GM19324 (cell line): ENCODE data around the gene NASP.

Source experiments
- ATAC-seq: cut with Tn5 transposase; IDR thresholded peaks from one replicate; pipeline ENCODE4 v1.9.1; 2021; ENCODE audit warnings: mild to moderate bottlenecking, moderate library complexity; ENCODE audit not compliant: unreplicated experiment, low FRiP score

NASP gene

DNA sequence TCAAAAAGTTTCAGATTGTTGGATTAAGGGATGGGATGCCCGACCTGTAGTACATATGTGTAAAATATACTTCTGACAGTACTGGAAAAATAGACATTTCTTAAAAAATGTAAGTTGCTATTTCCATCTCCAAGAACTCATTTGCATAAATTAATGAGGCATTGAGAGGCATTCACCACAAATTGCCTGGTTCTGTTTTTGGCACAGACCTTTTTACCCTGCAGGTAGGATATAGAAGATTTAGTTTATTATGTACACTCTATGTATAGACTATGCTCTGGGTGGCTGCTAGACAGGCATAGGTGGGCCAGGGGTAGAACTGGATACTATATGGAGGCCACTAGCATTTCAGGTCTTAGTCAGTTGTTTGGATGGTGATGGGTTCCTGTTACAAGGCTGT lies 32.0 kb downstream of the NASP start:
- no peak for ATAC-seq

DNA sequence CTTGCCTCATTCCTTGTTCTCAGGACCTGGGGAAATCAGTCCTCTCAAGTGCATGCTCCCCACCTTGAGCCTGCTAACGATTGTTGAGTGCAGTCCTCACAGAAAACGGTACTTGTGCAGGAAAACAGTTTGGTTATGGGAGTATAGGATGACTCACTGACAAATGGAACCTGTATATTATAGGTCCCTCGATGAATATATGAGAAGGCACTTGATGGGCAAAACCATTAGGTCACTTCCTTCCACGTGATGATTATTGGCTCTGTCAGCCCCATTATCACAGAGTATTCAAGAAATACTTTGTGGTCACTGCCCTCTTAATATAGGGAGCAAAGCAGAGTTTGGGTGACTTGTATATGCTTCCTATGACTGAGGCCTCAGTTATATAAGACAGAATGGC lies 33.8 kb downstream of the NASP start:
- ATAC-seq: no peak

DNA sequence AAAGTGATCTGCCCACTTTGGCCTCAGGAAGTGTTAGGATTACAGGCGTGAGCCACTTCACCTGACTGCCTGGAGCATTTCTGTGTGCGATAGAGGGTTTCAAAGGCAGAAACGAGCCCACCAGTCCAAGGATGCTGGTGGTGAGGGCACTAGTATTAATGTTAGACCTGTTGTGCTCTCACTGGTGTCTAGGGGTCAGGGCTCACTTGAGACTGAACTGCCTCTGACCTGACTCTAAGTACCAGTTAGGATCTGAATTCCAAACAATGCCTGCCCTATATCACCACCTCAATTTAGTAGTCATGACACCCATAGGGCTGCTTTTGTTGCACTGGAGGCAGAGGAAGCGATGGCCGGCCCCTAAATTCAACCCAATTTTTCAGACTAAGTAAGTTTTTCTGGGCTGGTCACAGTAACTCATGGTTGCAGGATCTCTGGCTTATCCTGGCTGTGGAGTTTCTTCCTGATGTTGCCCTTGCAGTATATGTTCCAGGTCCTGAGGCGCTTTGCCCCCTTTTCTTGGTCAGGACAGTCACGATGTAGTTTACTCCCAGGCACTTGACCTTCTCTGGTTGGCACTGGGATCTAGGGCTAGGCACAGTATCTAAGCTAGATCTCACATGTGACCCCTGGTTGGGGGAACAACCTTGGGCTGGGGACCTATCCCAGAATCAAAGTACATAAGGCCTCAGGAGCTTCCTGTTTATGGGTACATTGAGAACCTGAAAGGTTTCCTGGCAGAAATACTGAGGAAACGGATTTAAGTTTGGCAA lies 35.5 kb downstream of the NASP start:
- no peak for ATAC-seq

DNA sequence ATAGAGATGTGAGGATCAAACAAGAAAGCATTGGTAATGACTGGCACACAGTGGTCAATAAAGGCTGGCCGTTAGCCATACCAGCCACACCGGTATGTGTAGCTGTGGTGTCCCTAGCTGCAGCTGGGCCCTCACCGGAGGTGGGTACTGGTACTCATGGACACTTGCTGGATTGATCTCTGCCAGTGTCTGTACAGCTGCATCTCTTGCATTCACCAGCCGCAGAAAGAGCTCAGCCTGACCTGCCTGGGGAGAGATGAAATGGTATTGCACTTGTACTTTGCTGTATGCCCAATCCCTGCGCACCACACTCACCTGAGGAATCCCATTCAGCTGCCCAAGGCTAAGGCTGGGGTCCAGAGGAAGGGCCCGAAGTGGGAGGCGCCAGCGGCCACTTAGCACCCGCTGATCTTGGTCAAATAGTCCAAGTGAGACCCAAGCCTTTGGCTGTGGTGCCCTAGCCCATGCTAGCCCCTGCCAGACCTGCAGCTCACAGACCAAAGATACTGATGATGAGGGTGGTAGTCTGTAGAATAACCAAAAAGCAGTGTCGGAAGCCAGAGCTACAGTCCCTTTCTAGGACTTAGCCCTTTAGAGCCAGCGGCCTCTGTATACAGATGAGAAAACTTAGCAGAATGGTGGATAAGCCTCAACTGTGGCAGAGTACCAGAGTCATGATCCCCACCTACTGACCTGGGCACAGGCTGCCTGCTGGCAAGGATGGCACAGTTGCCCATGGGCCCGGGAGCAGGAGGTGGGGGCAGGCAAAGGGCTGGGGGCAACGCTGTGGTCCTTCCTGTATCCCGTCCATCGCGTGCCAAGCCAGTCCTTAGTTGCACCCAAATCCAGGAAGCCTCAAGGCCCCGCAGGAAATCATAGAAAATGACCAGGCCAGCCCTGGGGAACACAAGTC lies 37.0 kb downstream of the NASP start:
- no peak for ATAC-seq

DNA sequence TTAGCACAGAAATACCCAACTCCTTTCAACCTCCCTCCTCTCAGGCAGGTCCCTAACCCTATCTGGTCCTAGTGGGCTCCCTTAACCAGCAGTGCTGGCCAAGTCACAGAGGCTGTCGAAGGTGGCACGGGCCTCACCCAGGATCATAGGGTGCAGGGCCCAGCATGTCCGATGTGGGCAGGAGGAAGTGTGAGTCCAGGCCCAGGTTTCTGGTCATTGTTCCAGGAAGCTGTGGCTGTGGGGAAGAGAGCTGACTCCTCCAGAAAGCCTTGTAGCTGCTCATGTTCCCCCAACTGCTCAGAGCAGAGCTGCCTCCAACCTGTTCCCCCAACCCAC lies 37.6 kb downstream of the NASP start:
- no peak for ATAC-seq

DNA sequence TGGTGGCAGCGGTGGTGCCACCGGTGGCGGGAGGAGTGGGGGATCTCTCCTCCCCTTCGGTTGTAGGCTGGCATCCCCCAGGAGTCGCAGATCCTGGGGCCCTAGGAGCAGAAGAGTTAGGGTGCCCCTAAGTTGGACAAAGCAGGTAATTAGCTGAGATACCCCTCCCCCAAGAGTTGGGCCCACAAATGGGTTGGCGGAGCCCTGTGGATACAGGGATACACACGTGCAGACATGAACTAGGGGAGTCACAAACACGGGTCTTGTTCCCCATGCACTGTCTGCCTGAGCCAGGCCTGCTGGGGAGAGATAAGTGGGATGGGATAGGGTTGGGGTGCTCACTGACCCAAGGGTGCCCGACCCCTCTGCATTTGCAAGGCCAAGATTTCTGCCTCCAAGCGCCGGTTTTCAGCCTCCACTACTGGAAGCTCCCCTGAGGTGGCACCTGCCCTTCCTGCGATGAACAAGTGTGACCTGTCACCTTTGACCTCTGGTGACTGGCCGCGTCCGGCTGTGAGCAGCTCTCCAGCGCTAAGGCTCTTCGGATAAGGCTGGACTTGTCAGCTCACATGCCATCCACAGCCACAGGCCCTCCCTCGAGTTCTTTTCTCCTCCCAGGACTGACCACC lies 38.2 kb downstream of the NASP start:
- no peak for ATAC-seq

DNA sequence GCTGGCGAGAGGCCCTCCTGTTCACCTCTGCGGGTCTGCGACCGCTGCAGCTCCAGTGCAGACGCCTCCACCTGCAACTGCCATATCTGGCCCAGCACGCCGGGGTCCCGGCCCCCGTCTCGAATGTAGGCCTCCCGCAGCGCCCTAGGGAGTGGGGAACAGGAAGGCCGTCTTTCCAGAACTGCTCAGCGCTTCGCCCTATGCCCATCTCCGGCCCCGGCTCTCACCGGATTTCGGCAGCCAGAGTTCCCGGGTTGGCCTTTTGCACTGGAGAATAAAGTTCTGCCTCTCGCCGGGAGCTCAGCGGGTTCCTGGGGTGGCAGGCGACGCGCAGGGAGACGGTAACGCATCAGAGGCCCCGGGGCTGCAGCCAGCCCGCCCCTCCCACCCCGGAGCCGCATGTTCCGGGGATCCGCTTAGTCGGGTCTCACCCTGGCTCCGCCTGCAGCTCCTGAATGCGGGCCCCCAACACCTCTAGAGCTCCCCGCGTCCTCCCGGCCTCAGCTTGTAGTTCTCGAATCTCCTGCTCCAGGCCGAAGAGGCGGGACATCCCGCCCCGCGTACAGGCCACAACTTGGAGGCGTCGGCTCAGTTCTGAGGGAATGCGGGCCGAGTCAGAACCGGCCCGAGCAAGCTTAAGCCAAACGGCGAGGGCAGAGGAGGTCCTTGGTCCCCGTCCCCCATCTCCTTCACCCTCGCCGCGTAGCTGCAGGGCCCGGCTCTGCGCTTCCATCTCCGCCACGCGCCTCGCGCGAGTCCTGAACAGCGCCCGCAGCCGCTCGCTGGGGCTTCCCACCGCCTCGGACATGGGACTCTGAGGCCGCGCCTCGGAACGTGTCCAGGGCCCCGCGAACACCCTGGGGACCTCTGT lies 38.9 kb downstream of the NASP start:
- no peak for ATAC-seq

DNA sequence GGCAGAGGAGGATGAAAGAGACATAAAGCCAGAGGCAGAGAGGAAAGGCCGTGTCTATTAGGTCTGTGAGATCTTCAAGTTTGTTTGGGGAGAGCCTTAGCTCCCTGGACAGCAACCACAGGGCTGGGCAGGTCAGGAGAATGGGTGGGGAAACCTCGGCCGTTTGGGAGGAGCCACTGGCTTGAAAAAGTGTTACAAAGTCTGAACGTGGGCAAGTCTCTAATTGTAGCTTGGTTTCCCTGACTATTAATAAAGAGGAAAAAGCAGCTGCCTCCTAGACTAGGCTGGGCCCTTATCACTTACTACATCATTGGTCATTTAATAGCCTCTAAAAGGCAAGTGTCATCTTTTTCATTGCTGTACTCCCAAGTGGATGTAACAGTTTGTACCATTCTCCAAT lies 40.1 kb downstream of the NASP start, which contains the start of gene CCDC17:
TSS of gene CCDC17 (minus strand) at position 83 of the 400 bp plus-strand sequence. CDS start 145 bp downstream, outside the sequence.
- no peak for ATAC-seq

DNA sequence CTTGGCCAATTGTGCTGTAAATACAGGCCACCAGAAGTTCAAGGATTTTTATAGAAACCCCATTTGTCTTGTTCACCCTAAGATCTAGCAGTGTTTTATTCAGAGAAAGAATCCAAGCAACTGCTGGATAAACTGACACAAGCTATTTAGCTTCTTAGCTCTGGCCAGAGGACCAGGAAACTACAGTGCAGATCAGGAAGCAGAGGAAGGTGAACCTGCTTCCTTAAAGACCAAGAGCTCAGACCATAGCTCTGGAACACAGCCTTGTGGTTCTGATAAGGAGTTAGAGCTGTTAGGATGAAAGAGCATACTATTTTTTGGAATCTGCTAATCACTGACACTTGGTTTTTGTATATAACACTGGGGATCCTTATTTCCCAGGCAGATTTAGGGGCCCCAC lies 45.2 kb downstream of the NASP start:
- no peak for ATAC-seq

DNA sequence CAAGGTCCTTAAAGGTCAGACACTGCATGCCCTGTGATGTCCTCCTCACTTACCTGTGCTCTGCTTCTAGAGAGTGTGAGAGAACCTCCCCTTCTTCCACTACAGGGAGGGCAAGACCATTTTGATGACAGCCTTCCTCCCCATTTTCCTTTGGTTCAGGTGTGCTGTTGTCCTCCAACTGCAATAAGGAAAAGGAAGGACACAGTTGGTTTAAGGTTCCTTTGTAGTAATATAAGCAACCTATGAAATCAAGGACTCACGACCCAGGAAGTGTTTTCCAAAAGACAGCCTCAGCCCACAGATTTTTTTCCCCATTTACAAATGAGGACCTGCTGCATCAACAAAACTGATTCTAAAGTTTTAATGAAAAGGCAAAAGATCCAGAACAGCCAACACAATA lies 46.6 kb downstream of the NASP start:
- no peak for ATAC-seq

DNA sequence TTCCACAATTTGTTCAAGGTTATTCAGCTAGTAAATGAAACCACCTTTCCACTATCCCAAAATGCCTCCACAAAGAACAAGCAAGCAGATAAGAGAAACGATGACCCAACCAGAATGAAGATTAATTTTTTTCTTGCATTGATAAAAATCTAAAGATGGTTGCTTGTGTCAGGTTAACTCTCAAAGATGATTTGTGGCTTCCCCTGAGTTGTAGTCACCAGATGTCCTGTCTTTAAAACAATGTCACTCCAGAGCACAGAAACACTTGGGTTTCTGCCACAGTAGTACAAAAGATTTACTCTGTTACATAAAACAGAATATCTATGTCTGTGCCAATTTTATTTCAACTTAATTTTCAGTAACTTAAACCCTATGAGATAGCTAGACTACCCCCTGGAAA lies 51.4 kb downstream of the NASP start:
- ATAC-seq: no peak

DNA sequence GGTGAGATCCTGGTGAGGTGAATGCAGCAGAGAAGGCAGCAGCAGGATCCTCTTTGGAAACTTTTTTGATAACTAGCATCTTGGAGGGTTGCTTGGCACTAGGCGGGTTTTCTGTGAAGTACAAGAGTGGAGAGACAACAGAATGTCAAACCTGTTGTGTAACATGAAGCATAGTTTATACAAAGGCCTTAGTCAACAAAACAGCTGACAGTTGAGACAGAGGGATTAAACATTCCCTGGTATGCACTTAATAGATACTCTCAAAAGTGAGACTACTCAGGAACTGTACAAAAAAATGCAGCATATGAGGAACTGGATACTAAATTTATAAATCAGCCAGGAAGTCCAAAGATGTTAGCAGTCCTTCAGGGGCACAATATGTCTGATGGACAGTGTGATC lies 56.5 kb downstream of the NASP start:
- ATAC-seq: no peak

DNA sequence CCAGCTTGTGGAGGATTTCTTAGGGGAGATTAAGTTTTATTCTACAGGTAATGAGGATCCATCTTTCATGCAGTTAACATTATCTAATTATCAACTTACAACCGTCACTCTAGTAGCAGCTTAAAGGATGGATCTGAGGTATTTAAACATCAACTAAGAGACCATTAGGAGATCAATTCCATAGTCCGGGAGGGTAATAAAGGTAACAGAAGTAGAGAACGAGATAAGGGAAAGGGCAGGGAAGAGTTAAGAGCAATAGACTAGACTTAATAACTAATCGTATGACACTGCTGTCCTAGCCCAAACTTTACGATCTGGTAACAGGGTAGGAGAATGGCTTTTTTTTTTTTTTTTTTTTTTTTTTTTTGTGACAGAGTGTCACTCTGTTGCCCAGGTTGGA lies 59.5 kb downstream of the NASP start:
- ATAC-seq: no peak

DNA sequence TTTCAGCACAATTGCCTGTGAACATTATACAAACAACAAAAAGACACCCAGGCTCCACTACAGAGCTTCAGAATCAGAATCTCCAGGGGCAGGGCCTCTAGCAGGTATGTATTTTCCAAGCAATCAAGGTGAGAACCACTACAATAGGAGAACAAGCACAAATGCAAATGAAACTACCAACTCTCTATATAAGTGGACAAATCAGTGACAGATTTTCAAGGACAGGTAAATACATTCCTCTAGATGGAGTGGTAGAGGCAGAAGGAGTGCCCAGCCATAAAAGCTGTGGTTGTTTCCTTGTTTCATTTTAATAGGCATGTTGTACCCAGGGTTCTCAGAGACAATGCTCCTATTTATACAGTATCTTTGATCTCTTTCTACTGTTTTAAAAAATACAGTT lies 60.1 kb downstream of the NASP start:
- ATAC-seq: no peak

DNA sequence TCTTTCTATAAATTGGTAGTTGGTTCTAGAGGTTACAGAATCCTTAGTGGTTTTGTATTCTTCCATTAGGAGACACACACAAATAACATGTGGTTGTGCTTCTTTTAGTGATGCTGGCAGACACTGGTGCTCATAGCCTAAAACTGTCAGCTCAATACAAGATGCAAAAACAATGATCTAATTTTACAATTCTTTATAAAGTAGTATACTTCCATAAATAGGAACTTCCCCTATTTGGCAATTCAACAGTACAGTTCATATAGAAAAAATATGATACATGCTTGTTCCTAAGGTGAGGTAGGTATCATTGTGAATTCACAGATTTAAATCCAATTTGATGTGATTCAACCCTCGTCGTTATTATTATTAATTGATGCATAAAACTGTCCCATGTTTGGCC lies 60.8 kb downstream of the NASP start:
- no peak for ATAC-seq

DNA sequence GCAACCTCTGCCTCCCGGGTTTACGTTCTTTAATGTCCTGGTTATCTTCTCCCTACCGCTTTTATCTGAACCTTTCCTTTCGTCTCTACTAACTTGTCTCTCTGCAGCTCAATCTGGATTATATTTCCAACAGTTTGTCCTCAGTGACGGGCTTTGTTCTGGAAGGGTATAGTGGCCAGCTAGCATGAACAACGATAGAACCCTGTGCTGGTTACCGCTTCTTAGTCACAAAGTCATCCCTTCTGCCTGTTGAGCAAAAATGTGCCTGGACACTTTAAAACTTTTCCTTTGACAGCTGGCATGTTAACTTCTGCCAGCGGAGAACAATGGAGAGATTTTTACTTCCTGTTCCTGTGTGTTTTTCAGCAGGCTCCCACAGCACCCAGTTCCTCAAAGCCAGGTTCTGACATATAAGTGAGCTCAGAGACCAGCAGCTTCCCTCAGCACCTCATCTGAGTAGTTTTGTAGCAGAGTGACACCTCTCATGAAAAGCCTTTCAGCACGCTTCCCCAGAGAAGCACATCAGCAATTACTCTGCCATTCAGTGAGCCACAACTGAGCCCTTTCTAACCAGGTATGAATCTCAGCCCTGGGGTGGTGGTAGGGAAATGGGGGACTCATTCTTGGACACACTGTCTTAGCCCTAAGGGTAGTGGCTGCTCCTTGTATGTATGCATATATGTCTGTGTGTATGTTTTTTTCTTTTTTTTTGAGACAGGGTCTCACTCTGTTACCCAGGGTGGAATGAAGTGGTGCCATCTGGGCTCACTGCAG lies 63.6 kb downstream of the NASP start:
- ATAC-seq: no peak

DNA sequence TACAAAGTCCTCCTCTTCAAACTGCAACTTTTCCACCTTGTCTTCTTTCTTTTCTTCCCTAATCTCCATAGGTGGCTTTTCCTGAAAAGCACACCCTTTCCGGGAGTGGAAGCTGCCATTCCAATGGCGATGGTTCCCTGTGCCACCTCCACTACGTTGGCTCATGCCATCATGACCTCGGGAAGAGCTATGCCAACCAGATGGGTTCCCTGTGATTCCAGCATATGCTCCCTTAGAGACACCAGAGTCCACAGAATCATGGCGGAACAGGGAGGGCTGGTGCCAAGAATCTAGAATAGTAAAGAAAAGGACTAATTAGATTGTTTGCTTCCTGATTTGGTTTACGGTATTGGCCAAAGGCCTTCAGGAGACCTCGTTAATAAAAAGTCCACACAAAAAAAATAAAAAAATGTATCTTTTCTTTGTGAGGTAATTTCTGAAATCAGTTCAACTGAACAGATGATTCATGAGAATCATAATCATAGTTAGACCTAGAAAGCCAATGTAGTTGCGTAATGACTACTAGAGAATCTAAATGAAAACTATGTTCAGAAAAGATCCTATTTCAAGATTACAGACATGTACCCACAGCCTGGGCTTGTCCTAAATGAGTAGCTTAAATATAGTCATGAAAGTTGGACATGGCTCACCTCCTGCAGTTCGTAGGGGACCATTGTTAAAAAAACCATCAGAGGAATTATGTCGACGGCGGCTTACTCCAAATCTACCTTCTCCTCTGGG lies 70.9 kb downstream of the NASP start:
- no peak for ATAC-seq

DNA sequence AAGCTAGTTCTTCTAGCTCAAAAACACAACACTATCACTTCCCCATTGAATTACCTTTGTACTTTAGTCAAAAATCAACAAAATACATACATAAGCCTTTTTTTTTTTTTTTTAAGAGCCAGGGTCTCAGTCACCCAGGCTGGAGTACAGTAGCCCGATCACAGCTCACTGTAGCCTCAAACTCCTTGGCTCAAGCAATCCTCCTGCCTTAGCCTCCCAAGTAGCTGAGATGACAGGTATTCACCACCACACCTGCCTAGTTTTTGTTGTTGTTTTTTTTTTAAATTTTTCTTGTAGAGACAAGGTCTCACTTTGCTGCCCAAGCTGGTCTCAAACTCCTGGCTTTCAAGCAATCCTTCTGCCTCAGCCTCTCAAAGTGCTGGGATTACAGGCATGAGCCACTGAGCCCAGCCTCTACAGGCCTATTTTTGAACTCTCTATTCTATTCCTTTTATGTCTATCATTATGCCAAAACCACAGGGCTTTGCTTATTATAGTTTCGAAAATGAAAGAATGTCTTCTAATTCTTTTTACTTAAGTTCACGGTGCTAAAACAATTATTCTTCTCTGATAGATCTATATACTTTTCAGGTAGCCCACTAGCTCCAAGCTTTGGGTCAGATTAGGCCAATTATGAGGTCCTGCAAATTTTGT lies 72.9 kb downstream of the NASP start:
- ATAC-seq: no peak

DNA sequence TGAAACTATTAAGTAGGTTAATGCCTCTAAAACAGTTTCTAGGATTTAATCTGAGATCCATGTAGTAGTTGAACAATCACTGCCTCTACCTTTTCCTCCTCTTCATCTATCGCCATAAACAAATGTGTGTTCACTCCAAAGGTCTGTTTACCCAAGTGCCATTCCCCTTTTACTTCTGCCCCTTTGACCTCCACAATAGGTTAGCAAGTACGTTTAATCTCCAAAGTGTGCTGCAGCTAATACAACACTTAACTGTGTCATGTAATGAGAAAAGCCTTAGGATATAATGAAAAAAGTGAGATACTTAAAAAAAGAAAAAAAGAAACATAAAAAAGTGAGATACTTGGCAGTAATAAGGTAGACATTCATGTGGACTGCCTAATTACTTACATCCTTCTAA lies 74.3 kb downstream of the NASP start:
- no peak for ATAC-seq
